Body of pancreas (tissue), 4 donors: ENCODE measurements around the gene RIBC1.

Experiments
- POLR2A ChIP-seq, 3 donors: fragments of 450-650 bp; IDR thresholded peaks; one replicate each; pipeline ENCODE4 v1.6.1; 2016; ENCODE audit warnings: antibody characterized with exemption in 3 of 3, mild to moderate bottlenecking in 2 of 3
- TF ChIP-seq, protein P1 (sequence below), 7 experiments: fragments of 450-650 bp in 4 of 7; fragments of 200-600 bp in 3 of 7; sonication (generic) in 3 of 7; IDR thresholded peaks; one replicate each; pipeline ENCODE4 v1.5.1; 2016 to 2019; ENCODE audit warnings: antibody characterized with exemption in 7 of 7

GRCh38 chrX:53437206-53437605 lies 14.5 kb downstream of the RIBC1 start:
- TF ChIP-seq, protein P1, sequence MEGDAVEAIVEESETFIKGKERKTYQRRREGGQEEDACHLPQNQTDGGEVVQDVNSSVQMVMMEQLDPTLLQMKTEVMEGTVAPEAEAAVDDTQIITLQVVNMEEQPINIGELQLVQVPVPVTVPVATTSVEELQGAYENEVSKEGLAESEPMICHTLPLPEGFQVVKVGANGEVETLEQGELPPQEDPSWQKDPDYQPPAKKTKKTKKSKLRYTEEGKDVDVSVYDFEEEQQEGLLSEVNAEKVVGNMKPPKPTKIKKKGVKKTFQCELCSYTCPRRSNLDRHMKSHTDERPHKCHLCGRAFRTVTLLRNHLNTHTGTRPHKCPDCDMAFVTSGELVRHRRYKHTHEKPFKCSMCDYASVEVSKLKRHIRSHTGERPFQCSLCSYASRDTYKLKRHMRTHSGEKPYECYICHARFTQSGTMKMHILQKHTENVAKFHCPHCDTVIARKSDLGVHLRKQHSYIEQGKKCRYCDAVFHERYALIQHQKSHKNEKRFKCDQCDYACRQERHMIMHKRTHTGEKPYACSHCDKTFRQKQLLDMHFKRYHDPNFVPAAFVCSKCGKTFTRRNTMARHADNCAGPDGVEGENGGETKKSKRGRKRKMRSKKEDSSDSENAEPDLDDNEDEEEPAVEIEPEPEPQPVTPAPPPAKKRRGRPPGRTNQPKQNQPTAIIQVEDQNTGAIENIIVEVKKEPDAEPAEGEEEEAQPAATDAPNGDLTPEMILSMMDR (IDR thresholded peaks at IDR 0.05): no peak
- TF ChIP-seq POLR2A (IDR thresholded peaks at IDR 0.05): no peak
